Uterus (tissue), 2 donors: ENCODE data around the gene ITIH5.

Experiments
- CTCF ChIP-seq, 4 experiments: fragments of 200-600 bp in 2 of 4; fragments of 450-650 bp in 2 of 4; sonication (generic) in 2 of 4; IDR thresholded peaks; one replicate each; pipeline ENCODE4 v1.5.1; 2016 to 2019; ENCODE audit warnings: antibody characterized with exemption in 4 of 4, mild to moderate bottlenecking in 2 of 4, moderate library complexity in 1 of 4
- POLR2A ChIP-seq, 2 donors: fragments of 450-650 bp; IDR thresholded peaks; one replicate each; pipeline ENCODE4 v1.6.1; 2016; ENCODE audit warnings: antibody characterized with exemption in 2 of 2, mild to moderate bottlenecking in 1 of 2, moderate library complexity in 1 of 2

GRCh38 chr10:7532723-7533498, 133.9 kb downstream of the ITIH5 start:
- no peak for TF ChIP-seq CTCF (IDR thresholded peaks at IDR 0.05)
- no peak for TF ChIP-seq POLR2A (IDR thresholded peaks at IDR 0.05)
